ENCODE measurements around the gene ENTPD8.

ENTPD8 gene

DNA sequence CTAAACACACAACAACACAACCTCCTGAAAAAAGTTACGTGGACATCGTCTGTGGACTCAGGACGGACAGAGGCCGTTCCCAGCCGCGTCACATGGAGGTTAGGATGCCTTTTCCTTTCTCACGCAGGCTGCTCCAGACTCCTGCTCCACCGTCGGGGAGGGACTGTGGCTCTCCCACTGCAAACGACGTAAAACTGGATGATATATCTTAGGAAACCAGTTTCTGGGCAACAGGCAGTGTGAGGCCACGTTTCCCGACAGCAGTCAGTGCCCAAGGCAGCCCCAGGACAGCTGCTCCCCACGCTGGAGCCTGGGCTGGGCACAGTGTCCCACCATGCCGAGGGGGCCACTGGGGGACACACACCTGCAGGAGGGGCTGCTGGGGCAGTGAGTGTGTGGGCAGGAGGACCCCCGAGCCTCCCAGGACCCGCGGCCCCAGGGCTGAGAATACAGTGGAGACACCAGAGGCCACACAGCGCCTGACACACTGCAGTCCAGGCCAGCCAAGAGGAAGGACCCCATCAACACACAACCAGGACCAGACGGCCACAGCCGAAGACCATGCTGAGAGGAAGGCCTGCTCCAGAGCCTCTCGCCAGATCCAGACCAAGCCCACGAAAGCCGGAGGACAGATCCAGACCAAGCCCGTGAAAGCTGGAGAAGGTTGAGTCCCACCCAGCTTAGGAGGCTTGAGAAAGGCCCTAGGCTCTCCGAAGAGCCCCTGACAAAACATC, 44.4 kb downstream of the ENTPD8 start:
- Mint-ChIP-seq H3K4me3 (no peak overlapping the region), H3K4me1 (ENCODE audit: low read depth) (peaks cover 11% of the 10 kb centered on the region), H3K9me3 (ENCODE audit: low read depth) (no peaks in the 10 kb centered on the region), H3K27ac (no peak overlapping the region), H3K27me3 (no peaks in the 10 kb centered on the region), H3K36me3 (peaks cover 7% of the 10 kb centered on the region)

- Mint-ChIP-seq H3K36me3 (peaks cover 7% of the 10 kb centered on the region), H3K4me1 (ENCODE audit: low read depth) (peaks cover 11% of the 10 kb centered on the region)
Observed at GRCh38 chr9:137396227-137396626, 44.9 kb downstream of the ENTPD8 start.

GRCh38 chr9:137395666-137396010, 45.5 kb downstream of the ENTPD8 start:
- H3K9me3 Mint-ChIP-seq (ENCODE audit: low read depth), result no peaks in the 10 kb centered on the region
- no peaks in the 10 kb centered on the region for H3K27me3 Mint-ChIP-seq
- H3K36me3 Mint-ChIP-seq, result peaks cover 7% of the 10 kb centered on the region
- peaks cover 11% of the 10 kb centered on the region for H3K4me1 Mint-ChIP-seq (ENCODE audit: low read depth)
- no peak overlapping the region for H3K4me3 Mint-ChIP-seq
- no peak overlapping the region for H3K27ac Mint-ChIP-seq

More at GRCh38 chr9:137396227-137396626, 44.9 kb downstream of the ENTPD8 start:
- Mint-ChIP-seq H3K27me3 (no peaks in the 10 kb centered on the region), H3K4me3 (no peak overlapping the region), H3K9me3 (ENCODE audit: low read depth) (no peaks in the 10 kb centered on the region), H3K27ac (no peak overlapping the region)

DNA sequence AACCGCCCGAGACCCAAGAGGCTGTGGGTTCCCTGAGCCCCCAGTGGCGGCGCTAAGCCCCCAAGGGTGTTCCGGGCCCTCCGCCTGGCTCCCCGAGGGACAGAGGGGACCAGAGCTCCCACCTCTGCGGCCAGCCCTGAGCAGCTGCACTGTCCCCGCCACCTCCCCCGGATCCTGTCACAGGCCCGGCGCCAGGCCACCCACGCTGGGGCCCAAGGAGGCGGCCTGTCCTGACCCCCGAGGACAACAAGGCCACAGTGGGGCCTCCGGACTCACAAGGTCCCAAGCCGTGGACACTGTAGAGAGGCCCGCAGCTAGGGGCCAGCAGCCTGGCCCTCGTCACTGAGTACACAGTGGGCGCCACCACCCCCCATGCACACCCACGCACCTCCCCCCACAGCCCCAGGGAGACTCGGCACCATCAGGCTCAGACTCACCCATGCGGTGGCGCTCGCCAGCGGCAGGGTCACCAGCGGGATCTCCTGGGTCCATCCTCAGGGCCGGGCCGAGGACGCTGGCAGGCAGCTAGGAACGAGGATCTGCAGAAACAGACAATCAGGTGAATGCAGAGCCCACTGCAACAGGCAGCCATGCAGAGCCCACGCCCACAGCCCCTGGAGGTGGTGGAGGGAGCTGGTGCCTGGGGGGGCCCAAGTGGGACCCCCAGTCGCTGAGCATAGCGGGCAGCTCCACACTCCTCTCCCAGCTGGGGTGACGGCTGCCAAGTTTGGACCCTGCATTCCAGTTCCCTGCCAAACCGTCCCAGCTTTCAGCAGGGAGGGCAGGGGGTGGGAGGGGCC, 46.1 kb downstream of the ENTPD8 start:
- peaks cover 6% of the 10 kb centered on the region for H3K36me3 Mint-ChIP-seq
- H3K4me1 Mint-ChIP-seq (ENCODE audit: low read depth), result peaks cover 11% of the 10 kb centered on the region
- H3K27ac Mint-ChIP-seq, result no peak overlapping the region
- no peaks in the 10 kb centered on the region for H3K9me3 Mint-ChIP-seq (ENCODE audit: low read depth)
- no peaks in the 10 kb centered on the region for H3K27me3 Mint-ChIP-seq
- no peak overlapping the region for H3K4me3 Mint-ChIP-seq

- no peak overlapping the region for H3K27ac Mint-ChIP-seq
- H3K4me1 Mint-ChIP-seq (ENCODE audit: low read depth), result peaks cover 8% of the 10 kb centered on the region
- peaks cover 4% of the 10 kb centered on the region for H3K36me3 Mint-ChIP-seq
- no peak overlapping the region for H3K4me3 Mint-ChIP-seq
- no peaks in the 10 kb centered on the region for H3K27me3 Mint-ChIP-seq
- no peaks in the 10 kb centered on the region for H3K9me3 Mint-ChIP-seq (ENCODE audit: low read depth)
Observed at GRCh38 chr9:137393176-137394150, 47.7 kb downstream of the ENTPD8 start.

GRCh38 chr9:137392232-137393007, 48.7 kb downstream of the ENTPD8 start:
- peaks cover 3% of the 10 kb centered on the region for H3K4me1 Mint-ChIP-seq (ENCODE audit: low read depth)
- H3K4me3 Mint-ChIP-seq, result no peak overlapping the region
- peaks cover 2% of the 10 kb centered on the region for H3K36me3 Mint-ChIP-seq
- no peak overlapping the region for H3K27ac Mint-ChIP-seq
- no peaks in the 10 kb centered on the region for H3K27me3 Mint-ChIP-seq
- no peaks in the 10 kb centered on the region for H3K9me3 Mint-ChIP-seq (ENCODE audit: low read depth)

- Mint-ChIP-seq H3K27ac (no peak overlapping the region), H3K9me3 (ENCODE audit: low read depth) (no peaks in the 10 kb centered on the region), H3K36me3 (peaks cover 2% of the 10 kb centered on the region), H3K27me3 (no peaks in the 10 kb centered on the region), H3K4me3 (no peak overlapping the region), H3K4me1 (ENCODE audit: low read depth) (peaks cover 6% of the 10 kb centered on the region)
Observed at GRCh38 chr9:137391411-137391754, 49.8 kb downstream of the ENTPD8 start.

DNA sequence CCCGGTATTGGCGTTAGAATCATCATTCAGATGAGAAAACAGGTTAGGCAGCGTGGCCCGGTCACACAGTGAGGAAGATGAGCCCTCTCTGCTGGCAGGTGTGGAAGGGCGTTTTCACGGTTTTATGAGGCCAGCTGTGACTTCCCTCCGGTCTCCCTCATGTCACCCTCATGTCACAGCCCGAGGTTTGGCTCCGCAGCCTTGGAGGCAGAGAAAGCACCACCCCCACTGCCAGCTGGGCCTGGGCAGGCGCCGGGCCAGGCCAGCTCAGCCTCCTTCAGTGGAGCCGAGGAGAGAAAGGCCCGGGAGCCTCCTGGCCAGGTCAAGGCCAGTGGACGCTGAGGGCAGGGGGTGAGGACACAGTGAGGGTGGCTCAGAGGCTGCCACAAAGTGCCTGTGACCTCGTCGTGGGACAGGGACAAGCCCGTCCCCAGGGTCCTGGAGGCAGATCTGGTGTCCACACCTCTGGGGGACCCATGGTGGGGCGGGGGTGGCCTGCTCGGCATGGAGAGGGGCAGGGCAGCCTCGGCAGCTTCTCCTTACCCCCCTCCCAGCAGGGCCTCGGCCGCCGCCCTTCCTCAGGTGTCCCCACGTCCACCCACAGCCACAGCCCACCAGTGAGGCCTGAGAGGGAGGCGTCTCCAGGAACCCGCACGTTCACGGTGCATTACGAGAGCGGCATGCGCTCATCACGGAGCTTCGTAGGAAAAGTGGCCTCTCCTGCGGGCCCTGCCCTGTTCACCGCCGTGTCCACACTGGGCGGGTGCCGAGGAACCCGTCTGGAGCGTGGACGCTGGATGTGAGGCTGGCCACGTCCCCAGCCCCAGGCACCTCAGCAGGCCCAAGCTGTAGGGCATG, 50.4 kb downstream of the ENTPD8 start:
- Mint-ChIP-seq H3K27ac (no peak overlapping the region), H3K36me3 (peaks cover 2% of the 10 kb centered on the region), H3K4me1 (ENCODE audit: low read depth) (peaks cover 8% of the 10 kb centered on the region), H3K4me3 (no peak overlapping the region), H3K9me3 (ENCODE audit: low read depth) (no peaks in the 10 kb centered on the region), H3K27me3 (no peaks in the 10 kb centered on the region)

DNA sequence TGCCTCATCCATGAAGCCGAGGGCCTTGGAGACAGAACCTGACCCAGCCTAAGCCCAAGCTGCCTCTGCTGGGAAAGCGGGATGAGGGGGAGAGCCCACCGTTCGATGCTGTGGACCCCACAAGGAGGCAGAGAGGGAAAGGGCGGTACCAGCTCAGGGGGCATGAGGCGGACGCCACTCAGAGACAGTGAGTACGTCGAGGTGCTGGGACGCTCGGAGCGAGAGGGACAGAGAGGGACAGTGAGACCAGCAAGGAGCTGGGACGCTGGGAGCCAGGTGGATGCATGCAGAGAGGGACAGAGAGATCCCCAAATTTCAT, 51.8 kb downstream of the ENTPD8 start:
- H3K27ac Mint-ChIP-seq, result no peak overlapping the region
- no peak overlapping the region for H3K4me3 Mint-ChIP-seq
- H3K9me3 Mint-ChIP-seq (ENCODE audit: low read depth), result no peaks in the 10 kb centered on the region
- peaks cover 10% of the 10 kb centered on the region for H3K4me1 Mint-ChIP-seq (ENCODE audit: low read depth)
- H3K27me3 Mint-ChIP-seq, result no peaks in the 10 kb centered on the region
- H3K36me3 Mint-ChIP-seq, result peaks cover 2% of the 10 kb centered on the region

DNA sequence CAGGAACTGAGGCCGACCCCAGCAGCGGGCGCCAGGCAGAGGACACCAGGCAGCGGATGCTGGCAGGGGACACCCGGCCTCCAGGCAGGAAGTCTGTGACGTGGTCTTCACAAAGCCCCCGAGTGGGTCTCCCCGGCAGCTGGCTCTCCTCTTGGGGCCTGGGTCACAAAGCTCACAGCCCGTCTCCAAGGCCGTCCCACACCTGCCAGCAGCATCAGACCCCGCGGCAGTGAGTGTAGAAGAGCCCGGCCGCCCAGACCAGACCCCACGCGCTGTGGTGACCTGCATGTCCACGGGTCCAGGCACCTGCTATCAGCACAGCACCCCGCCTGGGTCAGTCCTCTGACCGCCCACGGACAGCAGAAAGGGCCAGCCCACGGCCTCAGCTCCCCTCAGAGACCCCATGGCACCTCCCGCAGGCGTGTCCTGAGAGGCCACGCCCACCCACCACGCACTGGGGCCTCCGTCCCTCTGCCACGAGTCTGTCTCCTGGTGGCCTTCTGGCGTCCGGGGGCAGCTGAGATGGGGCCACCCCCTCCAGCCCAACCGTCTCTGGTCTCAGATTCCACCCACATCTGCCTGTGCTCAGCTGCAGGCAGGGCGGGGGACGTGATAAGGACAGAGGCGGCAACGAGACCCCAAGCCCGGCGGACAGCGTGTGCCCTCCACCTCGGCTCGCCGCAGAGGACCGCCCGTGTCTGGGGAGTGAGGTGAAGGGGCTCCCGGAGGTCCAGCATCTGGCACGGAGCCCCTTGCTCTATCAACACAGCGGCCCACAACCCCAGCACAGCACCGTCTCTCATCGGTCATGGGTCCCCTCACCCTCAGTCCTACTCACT, 52.3 kb downstream of the ENTPD8 start:
- Mint-ChIP-seq H3K9me3 (ENCODE audit: low read depth) (no peaks in the 10 kb centered on the region), H3K27ac (no peak overlapping the region), H3K4me3 (no peak overlapping the region)

GRCh38 chr9:137387891-137388560, 53.1 kb downstream of the ENTPD8 start:
- peaks cover 10% of the 10 kb centered on the region for H3K4me1 Mint-ChIP-seq (ENCODE audit: low read depth)
- H3K9me3 Mint-ChIP-seq (ENCODE audit: low read depth), result no peaks in the 10 kb centered on the region
- H3K27ac Mint-ChIP-seq, result peak overlapping the region; percentile 84
- no peak overlapping the region for H3K4me3 Mint-ChIP-seq
- no peaks in the 10 kb centered on the region for H3K27me3 Mint-ChIP-seq
- peaks cover 2% of the 10 kb centered on the region for H3K36me3 Mint-ChIP-seq

More for the DNA sequence above, 52.3 kb downstream of the ENTPD8 start:
- Mint-ChIP-seq H3K4me1 (ENCODE audit: low read depth) (peaks cover 10% of the 10 kb centered on the region), H3K27me3 (no peaks in the 10 kb centered on the region), H3K36me3 (peaks cover 2% of the 10 kb centered on the region)

DNA sequence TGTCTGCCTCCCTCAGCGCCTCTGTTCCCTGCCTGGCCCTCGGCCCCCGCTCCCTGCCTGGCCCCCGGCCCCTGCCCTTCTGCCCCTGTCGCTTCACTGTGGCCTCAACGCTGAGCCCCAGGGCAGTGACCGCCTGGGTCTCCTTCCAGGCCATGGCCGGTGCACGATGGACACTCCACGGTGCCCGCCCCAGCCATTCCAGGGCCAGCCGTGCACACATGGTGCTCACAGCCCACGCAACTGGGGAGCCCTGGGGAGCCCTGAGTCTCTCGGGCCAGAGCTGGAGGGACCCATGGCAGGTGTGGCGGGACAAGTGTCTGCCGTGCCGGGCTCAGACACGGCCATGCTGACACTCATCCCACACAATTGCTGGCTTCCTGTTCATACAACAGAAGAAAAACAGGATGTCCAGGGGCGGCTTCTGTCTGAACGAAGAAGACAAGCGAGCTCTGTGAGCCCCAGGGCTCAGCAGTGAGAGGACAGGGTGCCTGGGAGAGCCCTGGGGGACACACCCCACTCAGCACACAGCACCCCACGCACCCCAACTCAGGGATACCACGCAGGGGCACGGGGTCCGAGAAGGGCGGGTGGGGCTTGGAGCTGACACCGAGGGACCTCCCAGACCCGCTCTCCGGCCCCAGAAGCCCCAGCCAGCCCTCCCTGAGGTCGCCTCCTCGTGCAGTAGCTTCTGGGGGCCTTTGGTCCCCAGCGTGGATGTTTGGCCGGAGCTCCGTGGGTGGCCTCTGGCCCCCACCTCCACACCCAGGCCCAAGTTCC, 53.9 kb downstream of the ENTPD8 start:
- Mint-ChIP-seq H3K4me3 (peak overlapping the region; percentile 44), H3K27ac (peak overlapping the region; percentile 87), H3K36me3 (peaks cover 2% of the 10 kb centered on the region), H3K4me1 (ENCODE audit: low read depth) (peaks cover 10% of the 10 kb centered on the region), H3K9me3 (ENCODE audit: low read depth) (no peaks in the 10 kb centered on the region), H3K27me3 (no peaks in the 10 kb centered on the region)

All from activated naive CD8-positive, alpha-beta T cell (primary cell).